ENCODE measurements around the gene SORD.
"Not testable (repeated sequence)": the region's sequence is repeated elsewhere in the genome, so short reads cannot be mapped to it uniquely, and the experiment has no call there.

SORD gene

GRCh38 chr15:45025627-45026026 is 2.6 kb downstream of the SORD start:
- not testable (repeated sequence) for DNase-seq

- no peak for DNase-seq
Measured at GRCh38 chr15:45026651-45027190, 3.7 kb downstream of the SORD start.

GRCh38 chr15:45027220-45027619 is 4.2 kb downstream of the SORD start:
- DNase-seq: no peak

GRCh38 chr15:45030743-45031142 is 7.7 kb downstream of the SORD start:
- DNase-seq: no peak

GRCh38 chr15:45031522-45032028 is 8.6 kb downstream of the SORD start:
- not testable (repeated sequence) for DNase-seq

GRCh38 chr15:45032501-45032900 is 9.5 kb downstream of the SORD start:
- not testable (repeated sequence) for DNase-seq

GRCh38 chr15:45034087-45034486 is 11.1 kb downstream of the SORD start:
- DNase-seq: not testable (repeated sequence)

GRCh38 chr15:45034600-45035375 is 11.8 kb downstream of the SORD start:
- not testable (repeated sequence) for DNase-seq

GRCh38 chr15:45036812-45037781 is 14.1 kb downstream of the SORD start:
- DNase-seq: peak in 12 of 14 donors; percentile 4 to 71 (median 49)

GRCh38 chr15:45037936-45038335 is 14.9 kb downstream of the SORD start:
- DNase-seq: no peak

- not testable (repeated sequence) for DNase-seq
Measured at GRCh38 chr15:45040396-45040795, 17.4 kb downstream of the SORD start.

GRCh38 chr15:45041538-45041937 is 18.5 kb downstream of the SORD start:
- DNase-seq: not testable (repeated sequence)

- DNase-seq: not testable (repeated sequence)
Measured at GRCh38 chr15:45042859-45043258, 19.9 kb downstream of the SORD start.

GRCh38 chr15:45044270-45044669 is 21.3 kb downstream of the SORD start:
- not testable (repeated sequence) for DNase-seq

- DNase-seq: not testable (repeated sequence)
Measured at GRCh38 chr15:45048449-45048793, 25.4 kb downstream of the SORD start.

- peak in 3 of 14 donors; percentile 2 to 31 (median 13) for DNase-seq
Measured at GRCh38 chr15:45048794-45049631, 26.0 kb downstream of the SORD start.

- no peak for DNase-seq
Measured at GRCh38 chr15:45050587-45050986, 27.6 kb downstream of the SORD start.

- DNase-seq: not testable (repeated sequence)
Measured at GRCh38 chr15:45052676-45053075, 29.7 kb downstream of the SORD start.

GRCh38 chr15:45058690-45059675 is 36.0 kb downstream of the SORD start:
- not testable (repeated sequence) for DNase-seq

- not testable (repeated sequence) for DNase-seq
Measured at GRCh38 chr15:45062301-45062700, 39.3 kb downstream of the SORD start.

All from C1 segment of cervical spinal cord (tissue), 14 donors.